Activated CD4-positive, alpha-beta T cell treated with anti-CD3 and anti-CD28 coated beads, Interleukin-2, amount 50 U/mL, for 1 hour (primary cell): ENCODE results near the gene CHMP2B.
"Not testable (repeated sequence)": the region's sequence is repeated elsewhere in the genome, so short reads cannot be mapped to it uniquely, and the experiment has no call there.

ENCODE experiments used
- DNase-seq: peaks from one replicate; pipeline ENCODE4 v3.0.0-alpha.2; 2020

Gene CHMP2B

DNA sequence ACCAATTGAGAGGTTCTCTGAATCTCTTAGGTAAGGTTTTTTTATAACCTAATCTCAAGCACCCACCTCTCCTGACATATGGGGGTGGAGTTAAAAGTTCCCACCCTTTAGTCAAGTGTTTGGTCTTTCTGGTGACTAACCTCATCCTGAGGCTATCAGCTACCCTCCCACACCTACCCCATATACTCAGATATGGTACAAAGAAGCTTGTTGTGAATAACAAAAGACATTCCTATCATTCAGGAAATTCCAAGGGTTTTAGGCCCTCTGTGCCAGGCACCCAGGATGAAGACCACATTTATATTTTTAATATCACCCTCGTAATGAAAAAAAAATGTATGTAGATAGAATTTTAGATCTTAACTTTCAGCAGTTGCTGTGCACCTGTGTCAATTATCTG is 9.0 kb downstream of the CHMP2B start:
- no peak for DNase-seq

DNA sequence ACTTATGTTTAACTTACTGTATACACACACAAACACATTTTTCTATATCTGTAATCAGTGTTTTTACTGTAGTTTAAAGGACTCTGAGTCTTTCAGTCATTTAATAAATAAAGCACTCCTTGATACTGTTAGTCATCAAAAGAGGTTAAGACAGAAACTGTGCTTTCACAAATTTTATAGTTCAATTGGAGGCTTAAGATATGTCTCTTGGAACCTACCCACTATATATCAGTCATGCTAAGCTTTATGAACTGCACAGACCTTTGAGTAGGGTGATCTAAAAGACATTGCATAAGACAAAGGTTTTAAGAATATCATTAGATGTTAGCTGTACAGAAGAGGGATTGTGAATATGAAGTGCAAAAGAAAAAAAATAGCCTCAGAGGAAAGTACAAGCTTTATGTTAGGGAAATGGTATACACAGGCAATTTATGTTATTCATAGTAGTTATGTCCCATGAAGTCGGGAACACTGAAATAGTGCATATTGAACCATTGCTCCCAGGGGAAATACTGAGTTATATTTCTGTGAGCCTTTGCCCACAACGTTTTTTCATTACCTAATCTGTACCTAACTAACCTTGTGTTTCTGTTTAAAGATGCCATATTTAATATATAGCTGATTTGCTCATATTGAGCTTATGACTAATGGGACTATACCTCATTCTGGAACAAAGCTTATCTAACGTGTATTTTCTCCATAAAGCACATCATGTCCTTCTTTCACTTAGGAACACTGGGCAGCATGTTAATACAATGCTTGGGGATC is 19.7 kb downstream of the CHMP2B start:
- no peak for DNase-seq

DNA sequence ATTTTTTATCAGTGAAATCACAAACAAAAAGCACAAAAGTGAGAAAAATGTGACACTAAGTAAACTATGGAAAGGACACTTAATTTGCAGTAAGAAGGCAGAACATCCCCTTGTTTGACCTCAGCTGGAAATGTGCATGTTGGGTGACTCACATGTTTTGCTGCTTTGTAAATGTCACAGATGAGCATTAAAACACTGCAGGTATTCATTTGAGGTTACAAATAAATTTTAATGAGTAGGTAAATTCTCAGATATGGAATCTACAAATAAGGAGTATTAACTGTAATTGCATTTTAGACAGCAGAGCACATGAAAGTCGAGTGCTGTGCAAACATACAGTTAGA is 20.3 kb downstream of the CHMP2B start:
- no peak for DNase-seq

DNA sequence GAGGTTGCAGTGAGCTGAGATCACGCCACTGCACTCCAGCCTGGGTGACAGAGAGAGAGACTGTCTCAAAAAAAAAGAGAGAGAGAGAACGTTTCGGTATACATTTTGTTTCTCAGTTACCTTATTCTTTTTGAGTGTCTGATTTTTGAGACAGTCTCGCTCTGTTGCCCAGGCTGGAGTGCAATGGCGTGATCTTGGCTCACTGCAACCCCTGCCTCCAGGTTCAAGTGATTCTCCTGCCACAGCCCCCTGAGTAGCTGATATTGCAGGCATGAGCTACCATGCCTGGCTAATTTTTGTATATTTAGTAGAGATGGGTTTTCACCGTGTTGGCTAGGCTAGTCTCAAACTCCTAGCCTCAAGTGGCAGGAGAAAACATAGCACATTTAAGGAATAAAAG is 21.1 kb downstream of the CHMP2B start:
- not testable (repeated sequence) for DNase-seq

DNA sequence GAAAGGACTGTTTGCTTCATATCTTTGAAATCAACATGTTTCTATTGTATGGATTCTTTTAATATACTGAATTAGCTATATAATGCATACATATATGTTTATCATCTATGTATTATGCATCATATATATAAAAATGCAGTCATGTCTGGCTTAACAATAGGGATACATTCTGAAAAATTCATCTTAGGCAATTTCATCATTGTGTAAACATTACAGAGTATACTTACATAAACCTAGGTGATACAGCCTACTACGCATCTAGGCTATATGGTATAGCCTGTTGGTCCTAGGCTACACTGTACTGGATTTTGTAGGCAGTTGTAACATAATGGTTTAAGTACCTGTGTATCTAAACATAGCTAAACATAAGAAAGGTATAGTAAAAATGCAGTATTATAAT is 21.7 kb downstream of the CHMP2B start:
- no peak for DNase-seq

DNA sequence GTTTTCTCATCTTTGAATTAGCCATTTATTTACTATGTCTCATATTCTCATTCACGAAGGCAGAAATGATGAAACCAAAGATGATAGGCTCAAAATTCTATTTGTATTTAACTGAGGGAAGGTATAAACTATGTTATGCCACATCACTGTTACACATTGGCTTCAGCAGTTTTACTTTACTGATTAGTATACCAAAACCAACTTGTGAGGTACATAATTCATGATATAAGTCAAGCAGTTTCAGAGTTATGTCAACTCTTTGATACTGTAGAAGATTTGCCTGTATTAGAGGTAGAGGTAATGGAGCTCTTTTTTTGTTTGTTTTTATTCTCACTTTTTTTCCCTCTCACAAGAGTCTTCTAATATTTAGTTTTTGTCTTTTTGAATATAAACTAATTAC is 22.9 kb downstream of the CHMP2B start:
- DNase-seq, result no peak

DNA sequence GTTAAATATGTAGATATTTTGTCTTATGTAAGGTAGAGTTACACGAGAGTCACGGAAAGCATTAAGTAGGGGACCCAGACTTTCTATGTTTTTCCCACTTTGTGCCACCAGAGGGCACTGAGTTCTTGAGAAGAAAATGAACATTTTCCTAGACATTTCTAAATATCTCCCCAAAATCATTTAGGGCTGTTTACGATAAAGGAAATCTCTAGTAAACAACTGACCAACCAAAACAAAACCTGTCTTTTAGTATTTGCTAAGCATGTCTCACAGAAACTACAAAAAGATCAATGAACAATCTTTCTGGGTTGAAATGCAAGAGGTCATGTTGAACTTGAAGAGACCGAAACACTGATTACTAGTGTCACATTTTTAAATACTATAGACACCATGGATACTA is 33.2 kb downstream of the CHMP2B start:
- peak; percentile 32 for DNase-seq

DNA sequence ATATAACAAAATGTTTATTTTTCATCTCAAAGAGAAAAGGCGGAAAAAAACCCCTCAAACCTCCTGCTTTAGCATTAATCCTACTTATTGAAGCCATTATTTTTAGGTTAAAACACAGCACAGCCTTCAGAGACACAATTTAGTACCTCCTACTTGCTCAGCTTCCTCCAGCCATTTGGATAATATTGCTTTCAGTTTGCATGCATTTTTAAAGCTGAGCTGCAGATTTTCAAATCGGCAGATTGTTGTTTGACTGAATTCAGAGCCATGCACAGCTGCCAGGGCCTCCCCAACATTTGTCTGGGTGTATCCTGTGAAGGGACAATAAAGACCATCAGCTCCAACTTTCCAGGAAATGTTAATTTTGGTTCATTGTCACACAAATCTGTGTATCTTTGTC is 34.8 kb downstream of the CHMP2B start:
- no peak for DNase-seq

DNA sequence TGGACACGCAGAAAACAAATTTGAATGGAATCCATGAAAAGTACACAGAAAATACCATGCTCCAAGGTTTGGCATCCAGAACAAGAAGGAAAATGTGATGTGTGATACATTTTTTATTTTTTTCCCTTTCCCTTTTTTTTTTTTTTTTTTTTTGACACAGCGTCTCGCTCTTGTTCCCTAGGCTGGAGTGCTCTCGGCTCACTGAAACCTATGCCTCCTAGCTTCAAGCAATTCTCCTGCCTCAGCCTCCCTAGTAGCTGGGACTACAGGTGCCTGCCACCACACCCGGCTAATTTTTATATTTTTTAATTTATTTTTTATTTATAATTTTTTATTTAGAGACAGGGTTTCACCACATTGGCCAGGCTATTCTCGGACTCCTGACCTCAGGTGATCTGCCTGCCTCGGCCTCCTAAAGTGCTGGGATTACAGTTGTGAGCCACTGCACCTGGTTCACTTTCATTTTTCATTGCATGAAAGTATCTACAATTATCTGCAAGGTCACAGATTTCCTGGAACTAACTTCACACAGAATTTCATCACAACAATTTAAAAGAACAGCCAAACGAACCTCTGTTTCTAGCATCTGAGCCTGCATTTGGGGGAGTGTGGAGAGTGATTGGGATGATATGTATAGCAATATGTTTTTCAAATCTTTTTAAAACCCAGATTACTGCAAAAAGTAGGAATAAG is 41.0 kb downstream of the CHMP2B start:
- no peak for DNase-seq

DNA sequence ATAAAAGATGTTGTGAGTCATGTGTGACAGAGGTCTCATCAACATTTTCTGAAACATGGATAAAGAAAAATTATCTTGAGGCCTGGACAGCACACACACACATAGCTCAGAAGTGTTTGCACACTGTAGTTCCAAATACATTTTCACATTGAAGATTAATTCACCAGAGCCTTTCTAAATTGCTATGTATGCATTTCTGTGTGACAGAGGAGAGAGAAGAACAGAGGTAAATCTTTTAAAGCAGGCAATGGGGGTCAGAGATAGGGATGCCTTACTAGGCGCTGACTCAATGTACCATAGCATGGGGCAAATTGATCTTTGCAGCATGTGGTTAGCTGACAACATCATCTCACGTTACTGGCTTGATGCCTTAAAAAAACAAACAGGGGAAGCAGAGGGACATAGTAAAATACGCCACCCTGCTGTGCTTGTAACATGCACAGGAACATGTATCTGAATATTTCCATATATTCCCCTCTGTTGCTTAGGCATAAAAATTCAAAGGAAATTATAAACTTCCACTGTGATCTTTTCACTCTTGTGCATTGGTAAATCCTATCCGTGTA is 41.6 kb downstream of the CHMP2B start:
- DNase-seq, result no peak

DNA sequence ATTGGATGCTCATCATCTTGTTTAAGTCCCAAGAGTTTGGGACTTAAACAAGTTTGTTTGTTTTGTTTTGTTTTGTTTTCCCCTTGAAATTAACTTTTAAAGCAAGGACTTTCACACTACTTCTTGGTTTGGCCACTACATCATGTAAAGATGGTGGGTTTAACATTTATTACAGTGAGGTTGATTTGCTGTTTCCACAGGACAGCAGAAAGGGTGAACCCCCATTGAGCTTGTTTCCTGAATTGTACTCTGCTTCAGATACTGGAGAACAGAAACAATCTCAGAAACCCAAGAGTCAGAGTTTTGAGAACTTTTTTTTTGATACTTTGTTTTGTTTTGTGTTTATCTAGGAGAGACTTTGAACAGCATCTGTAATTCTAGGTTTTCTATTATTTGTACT is 42.6 kb downstream of the CHMP2B start:
- DNase-seq, result no peak

DNA sequence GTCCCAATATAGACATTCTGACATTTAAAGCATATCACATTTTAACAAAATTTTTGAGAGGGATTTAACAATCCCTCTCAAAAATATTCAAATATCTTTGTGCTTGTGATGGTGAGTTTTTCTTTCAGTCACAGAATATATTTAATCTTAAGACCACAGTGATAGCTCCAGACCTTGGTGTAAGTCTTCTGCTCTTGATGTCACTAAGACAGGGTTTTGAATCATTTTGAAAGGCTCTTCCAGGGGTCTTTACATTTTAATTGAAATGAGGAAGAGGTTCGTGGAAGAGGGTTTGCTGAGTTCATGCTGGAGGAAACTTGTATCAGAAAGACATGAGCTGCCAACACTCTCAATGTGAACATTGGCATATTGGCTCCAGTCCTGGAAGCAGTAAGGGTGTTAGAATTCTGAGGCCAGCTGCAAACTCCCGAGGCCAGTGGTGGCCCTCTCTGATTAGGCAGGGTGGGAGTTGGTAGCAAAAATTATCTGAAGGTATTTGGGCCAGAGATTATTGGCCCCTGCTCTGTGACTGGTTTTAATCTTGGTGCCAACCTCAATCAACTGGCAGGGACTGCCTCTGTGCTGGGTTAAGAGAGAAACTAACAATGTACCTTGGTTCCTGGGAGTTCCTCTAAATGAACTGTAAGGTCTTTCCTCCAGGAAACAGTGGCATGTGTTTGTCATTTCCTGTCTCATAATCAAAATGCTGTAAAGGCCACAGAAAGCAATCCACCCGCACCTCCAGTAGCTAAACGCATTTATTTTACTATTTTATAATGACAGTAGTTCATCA is 44.0 kb downstream of the CHMP2B start:
- no peak for DNase-seq

DNA sequence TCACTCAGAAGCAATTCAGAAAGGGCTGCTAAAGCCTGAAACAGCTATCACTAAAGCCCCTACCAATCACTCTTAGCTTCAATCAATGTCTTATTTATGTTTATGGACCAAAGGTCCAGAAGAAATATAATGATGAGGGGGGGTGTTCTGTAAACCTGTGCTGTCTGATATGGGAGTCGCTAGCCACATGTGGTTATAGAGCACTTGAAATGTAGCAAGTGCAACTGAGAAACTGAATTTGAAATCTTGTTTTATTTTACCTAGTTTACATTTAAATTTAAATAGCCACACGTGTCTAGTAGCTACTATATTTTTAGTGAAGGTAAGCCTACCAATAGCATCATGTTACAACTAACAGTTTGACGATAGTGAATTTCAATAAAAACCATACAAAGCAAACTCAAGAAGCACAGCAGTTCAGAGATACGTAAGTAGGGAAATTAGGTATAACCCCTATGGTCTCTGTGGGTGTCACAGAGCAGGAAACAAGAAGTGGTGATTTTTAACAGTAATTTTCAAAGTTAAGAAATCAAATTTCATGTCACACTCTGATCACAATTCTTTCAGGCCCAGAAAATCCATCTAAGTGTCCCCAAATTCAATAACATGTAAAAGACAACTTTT is 45.7 kb downstream of the CHMP2B start:
- DNase-seq, result no peak

DNA sequence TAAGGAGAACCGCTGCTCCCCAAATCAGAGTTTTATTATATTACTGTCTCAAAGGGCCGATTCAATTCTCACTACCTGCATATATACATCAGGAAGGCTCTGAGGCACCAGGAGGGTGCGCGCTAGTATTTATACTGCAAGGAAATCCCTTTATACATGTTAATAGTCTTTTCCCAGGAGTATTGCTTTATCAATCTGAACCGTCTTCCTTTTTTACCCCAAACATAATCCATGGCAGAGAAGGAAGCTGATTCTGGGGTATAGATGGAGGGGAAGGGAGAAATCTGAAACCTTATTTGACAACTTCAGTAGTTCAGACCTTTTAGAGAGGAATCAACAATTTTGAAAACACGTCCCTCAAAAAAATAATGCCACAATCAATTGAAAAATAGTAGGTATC is 49.4 kb downstream of the CHMP2B start, which contains the start of gene POU1F1:
POU1F1 (minus strand) TSS at position 101 of the 400 bp plus-strand sequence. CDS start 122 bp downstream, outside the sequence.
- DNase-seq, result no peak

DNA sequence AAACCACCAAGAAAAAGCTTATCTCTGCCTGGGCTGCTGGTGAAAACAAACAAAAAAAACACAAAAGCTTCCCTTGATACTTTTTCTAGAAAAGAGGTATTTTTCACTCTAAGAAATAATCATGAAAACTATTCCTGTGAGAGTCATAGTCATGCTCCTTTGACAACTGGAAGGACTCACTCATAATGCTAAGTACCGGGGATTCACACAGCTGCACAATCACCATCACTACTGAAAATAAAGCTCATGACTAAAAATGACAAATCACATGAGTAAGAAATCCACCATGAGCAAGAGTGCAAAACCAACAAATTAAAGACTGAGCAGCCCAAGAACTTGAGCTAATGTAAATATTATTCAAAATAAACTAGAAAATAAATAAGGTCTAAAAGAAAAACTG is 59.9 kb downstream of the CHMP2B start:
- DNase-seq, result no peak

DNA sequence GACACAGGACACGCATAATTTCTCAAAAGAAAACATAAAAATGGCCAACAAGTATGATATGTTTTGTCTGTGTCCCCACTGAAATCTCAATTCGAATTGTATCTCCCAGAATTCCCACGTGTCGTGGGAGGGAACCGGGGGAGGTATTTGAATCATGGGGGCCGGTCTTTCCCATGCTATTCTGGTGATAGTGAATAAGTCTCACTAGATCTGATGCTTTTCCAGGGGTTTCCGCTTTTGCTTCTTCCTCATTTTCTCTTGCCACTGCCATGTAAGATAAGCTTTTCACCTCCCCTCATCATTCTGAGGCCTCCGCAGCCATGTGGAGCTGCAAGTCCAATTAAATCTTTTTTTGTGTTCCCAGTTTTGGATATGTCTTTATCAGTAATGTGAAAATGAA is 61.3 kb downstream of the CHMP2B start:
- DNase-seq, result no peak

DNA sequence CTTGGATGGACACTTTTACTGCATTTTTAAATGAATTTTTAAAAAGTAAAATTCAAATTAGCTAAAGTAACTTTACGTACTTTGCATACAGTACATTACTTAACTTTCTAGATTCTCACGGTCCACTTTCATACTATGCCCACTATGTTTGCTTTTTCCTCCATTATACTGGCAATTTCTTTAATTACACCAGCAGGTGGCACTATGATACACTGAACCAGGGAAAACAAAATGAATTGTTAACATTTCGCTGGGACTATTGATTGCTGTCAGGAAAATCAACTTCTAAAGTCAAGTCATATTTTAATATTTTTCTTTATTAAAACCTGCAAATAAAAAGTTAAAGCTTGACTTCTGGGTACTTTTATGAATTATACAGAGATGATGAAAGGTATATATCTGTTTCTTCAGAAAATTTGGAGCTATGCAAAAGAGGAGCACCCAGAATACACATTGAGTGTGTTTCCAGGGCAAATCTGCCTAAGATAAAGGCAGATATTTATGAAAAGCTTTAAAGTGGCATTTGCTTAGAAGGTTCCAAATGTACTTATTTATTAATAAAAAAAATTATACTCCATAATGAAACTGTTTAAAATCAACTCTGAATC is 71.1 kb downstream of the CHMP2B start:
- no peak for DNase-seq

DNA sequence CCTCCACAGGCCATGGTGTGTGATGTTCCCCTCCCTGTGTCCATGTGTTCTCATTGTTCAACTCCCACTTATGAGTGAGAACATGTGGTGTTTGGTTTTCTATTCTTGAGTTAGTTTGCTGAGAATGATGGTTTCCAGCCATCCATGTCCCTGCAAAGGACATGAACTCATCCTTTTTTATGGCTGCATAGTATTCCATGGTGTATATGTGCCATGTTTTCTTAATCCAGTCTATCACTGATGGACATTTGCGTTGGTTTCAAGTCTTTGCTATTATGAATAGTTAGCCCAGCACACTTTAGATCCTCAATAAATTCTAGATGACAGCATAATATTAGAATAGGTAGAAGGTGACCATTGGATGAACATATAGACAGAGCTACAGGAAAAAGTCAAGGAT is 77.9 kb downstream of the CHMP2B start:
- DNase-seq, result not testable (repeated sequence)
